GM12875 (cell line): ENCODE results near the gene NSD2.
"Not testable (repeated sequence)": the region's sequence is repeated elsewhere in the genome, so short reads cannot be mapped to it uniquely, and the experiment has no call there.

Source experiments
- H3K4me3 ChIP-seq: one replicate; pipeline ENCODE4 v1.5.1; 2011; ENCODE audit warnings: low read depth, low read length, control low read depth
- TF ChIP-seq, protein P1 (sequence below): IDR thresholded peaks from 2 replicates; pipeline ENCODE4 v1.5.1; 2011; ENCODE audit warnings: low read depth, mild to moderate bottlenecking, control low read depth, inconsistent platforms, low read length, moderate library complexity, borderline replicate concordance; ENCODE audit not compliant: insufficient read depth

NSD2 gene

DNA sequence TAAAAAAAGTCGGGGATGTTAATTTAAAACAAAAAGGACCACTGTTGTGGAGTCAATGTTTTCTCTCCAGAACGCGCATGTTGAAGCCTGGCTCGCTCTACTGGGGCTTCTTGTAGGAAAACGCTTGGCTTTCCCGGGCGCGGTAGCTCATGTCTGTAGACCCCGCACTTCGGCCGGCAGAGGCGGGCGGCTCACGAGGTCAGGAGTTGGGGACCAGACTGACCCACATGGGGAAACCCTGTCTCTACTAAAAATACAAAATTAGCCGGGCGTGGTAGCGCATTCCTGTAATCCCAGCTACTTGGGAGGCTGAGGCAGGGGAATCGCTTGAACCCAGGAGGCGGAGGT, 122.0 kb downstream of the NSD2 start:
- TF ChIP-seq, protein P1, sequence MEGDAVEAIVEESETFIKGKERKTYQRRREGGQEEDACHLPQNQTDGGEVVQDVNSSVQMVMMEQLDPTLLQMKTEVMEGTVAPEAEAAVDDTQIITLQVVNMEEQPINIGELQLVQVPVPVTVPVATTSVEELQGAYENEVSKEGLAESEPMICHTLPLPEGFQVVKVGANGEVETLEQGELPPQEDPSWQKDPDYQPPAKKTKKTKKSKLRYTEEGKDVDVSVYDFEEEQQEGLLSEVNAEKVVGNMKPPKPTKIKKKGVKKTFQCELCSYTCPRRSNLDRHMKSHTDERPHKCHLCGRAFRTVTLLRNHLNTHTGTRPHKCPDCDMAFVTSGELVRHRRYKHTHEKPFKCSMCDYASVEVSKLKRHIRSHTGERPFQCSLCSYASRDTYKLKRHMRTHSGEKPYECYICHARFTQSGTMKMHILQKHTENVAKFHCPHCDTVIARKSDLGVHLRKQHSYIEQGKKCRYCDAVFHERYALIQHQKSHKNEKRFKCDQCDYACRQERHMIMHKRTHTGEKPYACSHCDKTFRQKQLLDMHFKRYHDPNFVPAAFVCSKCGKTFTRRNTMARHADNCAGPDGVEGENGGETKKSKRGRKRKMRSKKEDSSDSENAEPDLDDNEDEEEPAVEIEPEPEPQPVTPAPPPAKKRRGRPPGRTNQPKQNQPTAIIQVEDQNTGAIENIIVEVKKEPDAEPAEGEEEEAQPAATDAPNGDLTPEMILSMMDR: no peak

DNA sequence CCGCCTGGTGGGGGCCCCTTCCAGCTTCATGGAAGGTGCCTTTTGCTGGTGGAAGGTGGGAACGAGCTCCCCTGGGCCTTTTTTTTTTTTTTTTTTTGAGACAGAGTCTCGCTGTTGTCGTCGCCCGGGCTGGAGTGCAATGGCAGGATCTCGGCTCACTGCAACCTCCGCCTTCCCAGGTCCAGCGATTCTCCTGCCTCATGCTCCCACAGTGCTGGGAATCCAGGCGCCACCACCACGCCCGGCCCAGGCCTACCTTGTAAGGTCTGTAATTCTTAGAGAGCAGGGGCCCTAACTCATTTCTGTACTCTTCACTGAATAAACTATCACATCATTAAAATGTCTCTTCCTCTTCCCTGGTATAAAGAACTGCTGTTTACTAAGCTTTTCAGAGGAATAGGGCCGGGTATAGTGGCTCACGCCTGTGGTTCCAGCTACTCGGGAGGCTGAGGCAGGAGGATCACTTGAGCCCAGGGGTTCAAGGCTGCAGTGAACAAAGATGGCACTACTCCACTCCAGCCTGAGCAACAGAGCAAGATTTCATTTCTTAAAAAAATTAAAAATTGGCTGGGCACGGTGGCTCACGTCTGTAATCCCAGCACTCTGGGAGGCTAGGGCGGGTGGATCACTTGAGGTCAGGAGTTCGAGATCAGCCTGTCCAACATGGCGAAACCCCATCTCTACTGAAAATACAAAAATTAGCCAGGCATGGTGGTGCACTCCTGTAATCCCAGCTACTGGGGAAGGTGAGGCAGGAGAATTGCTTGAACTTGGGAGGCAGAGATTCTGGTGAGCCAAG, 122.7 kb downstream of the NSD2 start:
- not testable (repeated sequence) for H3K4me3 ChIP-seq

More for the DNA sequence above, 122.0 kb downstream of the NSD2 start:
- H3K4me3 ChIP-seq: no peak overlapping the region

DNA sequence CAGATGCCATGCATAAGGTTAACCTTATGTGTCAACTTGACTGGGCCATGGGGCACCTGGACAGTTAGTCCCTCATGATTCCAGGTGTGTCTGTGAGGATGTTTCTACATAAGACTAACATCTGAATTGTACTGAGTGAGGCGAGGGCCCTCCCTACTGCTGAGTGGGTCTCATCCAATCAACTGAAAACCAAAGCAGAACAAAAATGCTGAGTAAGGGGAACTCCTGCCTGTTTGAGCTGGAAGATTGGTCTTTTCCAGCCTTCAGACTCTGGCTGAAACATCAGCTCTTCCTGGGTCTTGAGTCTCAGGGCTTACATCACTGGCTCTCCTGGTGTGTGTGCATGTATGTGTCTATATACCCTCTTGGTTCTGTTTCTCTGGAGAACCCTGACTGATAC, 123.7 kb downstream of the NSD2 start:
- H3K4me3 ChIP-seq: no peak overlapping the region
- TF ChIP-seq, protein P1: no peak

DNA sequence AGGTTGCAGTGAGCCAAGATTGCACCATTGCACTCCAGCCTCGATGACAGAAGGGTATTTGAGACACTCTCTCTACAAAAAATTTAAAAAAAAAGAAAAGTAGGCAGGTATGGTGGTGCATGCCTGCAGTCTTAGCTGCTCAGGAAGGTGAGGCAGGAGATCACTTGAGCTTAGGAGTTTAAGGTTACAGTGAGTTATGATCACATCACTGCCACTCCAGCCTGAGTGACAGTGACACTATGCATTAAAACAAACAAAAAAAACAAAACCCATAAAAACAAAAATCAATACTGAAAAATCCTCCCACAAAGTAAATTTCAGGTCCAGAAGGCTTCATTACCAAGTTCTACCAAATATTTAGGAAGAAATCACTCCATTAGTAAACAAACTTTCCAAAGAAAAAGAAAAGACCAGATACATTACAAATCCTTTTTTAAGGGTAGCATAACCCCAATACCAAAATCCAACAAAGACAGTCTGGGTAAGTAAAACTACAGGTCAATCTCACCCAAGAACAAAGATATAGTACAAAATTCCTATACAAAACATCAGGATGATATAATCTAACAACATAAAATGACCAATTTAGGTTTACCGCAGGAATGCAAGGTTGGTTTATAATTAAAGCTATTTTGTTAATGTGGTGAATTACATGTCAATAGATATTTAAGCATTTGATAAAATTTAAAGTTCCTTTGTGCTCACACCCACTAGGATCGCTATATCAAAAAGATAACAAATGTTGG, 125.8 kb downstream of the NSD2 start:
- TF ChIP-seq, protein P1: no peak
- no peak overlapping the region for H3K4me3 ChIP-seq

DNA sequence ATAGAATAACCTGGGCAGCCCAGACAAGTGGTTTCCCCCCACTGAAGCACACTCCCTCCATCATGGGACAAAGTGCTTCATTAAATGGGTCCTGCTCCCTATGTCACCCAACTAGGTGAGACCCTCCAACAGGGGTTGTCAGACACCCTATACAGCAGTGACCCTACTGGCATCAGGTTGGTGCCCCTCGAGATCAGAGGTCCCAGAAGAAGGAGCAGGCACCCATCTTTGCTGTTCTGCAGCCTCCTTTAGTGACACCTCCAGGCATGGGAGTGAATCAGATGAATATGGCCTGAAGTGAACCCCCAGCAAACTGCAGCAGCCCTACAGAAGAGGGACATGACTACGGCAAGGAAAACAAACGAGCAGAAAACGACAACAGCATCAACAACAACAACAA, 126.5 kb downstream of the NSD2 start:
- TF ChIP-seq, protein P1: no peak
- H3K4me3 ChIP-seq: no peak overlapping the region

DNA sequence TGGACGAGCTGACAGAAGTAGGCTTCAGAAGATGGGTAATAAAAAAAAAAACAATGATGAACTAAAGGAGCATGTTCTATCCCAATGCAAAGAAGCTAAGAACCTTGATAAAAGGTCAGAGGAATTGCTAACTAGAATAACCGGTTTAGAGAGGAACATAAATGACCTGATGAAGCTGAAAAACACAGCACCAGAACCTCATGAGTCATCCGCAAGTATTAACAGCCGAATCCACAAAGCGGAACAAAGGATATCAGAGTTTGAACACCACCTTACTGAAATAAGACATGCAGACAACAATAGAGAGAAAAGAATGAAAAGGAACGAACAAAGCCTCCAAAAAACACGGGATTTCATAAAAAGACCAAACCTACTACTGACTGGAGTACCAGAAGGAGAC, 127.1 kb downstream of the NSD2 start:
- no peak overlapping the region for H3K4me3 ChIP-seq
- TF ChIP-seq, protein P1: no peak

DNA sequence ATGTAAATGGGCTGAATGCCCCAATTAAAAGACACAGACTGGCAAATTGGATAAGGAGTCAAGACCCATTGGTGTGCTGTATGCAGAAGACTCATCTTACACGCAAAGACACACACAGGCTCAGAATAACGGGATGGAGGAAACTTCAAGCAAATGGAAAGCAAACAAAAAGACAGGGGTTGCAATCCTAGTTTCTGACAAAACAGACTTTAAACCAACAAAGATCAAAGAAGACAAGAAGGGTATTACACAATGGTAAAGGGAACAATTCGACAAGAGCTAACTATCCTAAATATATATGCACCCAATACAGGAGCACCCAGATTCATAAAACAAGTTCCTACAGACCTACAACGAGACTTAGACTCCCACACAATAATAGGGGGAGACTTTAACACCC, 128.1 kb downstream of the NSD2 start:
- not testable (repeated sequence) for H3K4me3 ChIP-seq

DNA sequence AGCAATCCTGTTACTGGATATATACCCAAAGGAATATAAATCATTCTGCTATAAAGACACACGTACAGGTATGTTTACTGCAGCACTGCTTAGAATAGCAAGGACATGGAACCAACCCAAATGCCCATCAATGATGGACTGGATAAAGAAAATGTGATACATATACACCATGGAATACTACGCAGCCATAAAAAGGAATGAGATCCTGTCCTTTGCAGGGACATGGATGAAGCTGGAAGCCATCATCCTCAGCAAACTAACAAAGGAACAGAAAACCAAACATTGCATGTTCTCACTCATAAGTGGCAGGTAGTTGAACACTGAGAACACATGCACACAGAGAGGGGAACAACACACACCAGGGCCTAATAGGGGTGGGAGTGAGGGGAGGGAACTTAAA, 132.2 kb downstream of the NSD2 start:
- H3K4me3 ChIP-seq: not testable (repeated sequence)
